Measurements from ENCODE around the gene THSD7B. TPM values are rescaled to one million over a fixed set of nuclear protein-coding genes. Genes with fewer than 3 reads are reported as not detected.

THSD7B gene
- total and polyA plus RNA-seq, 2 experiments from 2014 or later, result 0.86 to 3.8 TPM

DNA sequence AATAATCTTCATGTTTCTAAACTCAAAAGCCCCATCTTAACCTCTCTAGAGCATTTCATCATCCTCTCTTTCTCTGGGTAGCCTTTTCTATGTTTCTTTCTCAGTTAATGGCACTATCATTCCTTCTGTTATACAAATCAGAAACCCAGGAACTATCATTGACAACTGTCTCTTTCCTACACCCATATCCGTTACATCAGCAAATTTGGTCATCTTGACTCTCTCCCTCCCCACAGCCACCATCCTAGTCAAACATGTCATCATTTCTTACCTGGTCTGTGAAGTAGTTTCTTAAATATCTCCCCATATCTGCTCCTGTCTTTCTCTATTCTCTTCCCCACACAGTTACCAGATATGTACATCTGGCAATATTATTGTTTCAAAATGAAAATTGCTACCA lies 62.8 kb downstream of the THSD7B start:
- Mint-ChIP-seq H3K27ac (no peak overlapping the region), H3K9me3 (no peaks in the 10 kb centered on the region), H3K27me3 (ENCODE audit: insufficient read depth, low read depth, poor library complexity) (peaks cover 4% of the 10 kb centered on the region), H3K36me3 (ENCODE audit: low read depth) (no peaks in the 10 kb centered on the region), H3K4me1 (peaks cover 8% of the 10 kb centered on the region; the same call in 2 of the 3 replicates), H3K4me3 (no peak overlapping the region)
- ATAC-seq (no peak), DNase-seq (ENCODE audit: low spot score) (no peak)
- H3K9me2 ChIP-seq (ENCODE audit: insufficient read depth), result no peaks in the 10 kb centered on the region
- H3K27me3 ChIP-seq (ENCODE audit: insufficient read depth), result no peaks in the 10 kb centered on the region
- H3K4me1 ChIP-seq (ENCODE audit: insufficient read depth), result no peaks in the 10 kb centered on the region
- H3K4me3 ChIP-seq, result no peak overlapping the region
- H3F3A ChIP-seq (replicated peaks; ENCODE audit: low read depth), result no peaks in the 10 kb centered on the region
- H3K4me2 ChIP-seq, result no peak overlapping the region
- H3K79me2 ChIP-seq (replicated peaks; ENCODE audit: insufficient read depth), result no peaks in the 10 kb centered on the region
- no peaks in the 10 kb centered on the region for H4K20me1 ChIP-seq (replicated peaks; ENCODE audit: insufficient read depth)
- no peaks in the 10 kb centered on the region for H3K36me3 ChIP-seq (ENCODE audit: insufficient read depth)
- no peak overlapping the region for H2AFZ ChIP-seq
- H3K27ac ChIP-seq (ENCODE audit: low read depth), result no peak overlapping the region
- TF ChIP-seq, protein P1, sequence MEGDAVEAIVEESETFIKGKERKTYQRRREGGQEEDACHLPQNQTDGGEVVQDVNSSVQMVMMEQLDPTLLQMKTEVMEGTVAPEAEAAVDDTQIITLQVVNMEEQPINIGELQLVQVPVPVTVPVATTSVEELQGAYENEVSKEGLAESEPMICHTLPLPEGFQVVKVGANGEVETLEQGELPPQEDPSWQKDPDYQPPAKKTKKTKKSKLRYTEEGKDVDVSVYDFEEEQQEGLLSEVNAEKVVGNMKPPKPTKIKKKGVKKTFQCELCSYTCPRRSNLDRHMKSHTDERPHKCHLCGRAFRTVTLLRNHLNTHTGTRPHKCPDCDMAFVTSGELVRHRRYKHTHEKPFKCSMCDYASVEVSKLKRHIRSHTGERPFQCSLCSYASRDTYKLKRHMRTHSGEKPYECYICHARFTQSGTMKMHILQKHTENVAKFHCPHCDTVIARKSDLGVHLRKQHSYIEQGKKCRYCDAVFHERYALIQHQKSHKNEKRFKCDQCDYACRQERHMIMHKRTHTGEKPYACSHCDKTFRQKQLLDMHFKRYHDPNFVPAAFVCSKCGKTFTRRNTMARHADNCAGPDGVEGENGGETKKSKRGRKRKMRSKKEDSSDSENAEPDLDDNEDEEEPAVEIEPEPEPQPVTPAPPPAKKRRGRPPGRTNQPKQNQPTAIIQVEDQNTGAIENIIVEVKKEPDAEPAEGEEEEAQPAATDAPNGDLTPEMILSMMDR (conservative IDR thresholded peaks at IDR 0.05; ENCODE audit: low read depth in 2 of 2), result no peak
- TF ChIP-seq, protein P2, sequence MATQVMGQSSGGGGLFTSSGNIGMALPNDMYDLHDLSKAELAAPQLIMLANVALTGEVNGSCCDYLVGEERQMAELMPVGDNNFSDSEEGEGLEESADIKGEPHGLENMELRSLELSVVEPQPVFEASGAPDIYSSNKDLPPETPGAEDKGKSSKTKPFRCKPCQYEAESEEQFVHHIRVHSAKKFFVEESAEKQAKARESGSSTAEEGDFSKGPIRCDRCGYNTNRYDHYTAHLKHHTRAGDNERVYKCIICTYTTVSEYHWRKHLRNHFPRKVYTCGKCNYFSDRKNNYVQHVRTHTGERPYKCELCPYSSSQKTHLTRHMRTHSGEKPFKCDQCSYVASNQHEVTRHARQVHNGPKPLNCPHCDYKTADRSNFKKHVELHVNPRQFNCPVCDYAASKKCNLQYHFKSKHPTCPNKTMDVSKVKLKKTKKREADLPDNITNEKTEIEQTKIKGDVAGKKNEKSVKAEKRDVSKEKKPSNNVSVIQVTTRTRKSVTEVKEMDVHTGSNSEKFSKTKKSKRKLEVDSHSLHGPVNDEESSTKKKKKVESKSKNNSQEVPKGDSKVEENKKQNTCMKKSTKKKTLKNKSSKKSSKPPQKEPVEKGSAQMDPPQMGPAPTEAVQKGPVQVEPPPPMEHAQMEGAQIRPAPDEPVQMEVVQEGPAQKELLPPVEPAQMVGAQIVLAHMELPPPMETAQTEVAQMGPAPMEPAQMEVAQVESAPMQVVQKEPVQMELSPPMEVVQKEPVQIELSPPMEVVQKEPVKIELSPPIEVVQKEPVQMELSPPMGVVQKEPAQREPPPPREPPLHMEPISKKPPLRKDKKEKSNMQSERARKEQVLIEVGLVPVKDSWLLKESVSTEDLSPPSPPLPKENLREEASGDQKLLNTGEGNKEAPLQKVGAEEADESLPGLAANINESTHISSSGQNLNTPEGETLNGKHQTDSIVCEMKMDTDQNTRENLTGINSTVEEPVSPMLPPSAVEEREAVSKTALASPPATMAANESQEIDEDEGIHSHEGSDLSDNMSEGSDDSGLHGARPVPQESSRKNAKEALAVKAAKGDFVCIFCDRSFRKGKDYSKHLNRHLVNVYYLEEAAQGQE (IDR thresholded peaks at IDR 0.05; ENCODE audit: unreplicated experiment), result no peak
- no peak for TF ChIP-seq ZNF114 (CRISPR knock-in tag; IDR thresholded peaks at IDR 0.05)
- TF ChIP-seq, protein P3, sequence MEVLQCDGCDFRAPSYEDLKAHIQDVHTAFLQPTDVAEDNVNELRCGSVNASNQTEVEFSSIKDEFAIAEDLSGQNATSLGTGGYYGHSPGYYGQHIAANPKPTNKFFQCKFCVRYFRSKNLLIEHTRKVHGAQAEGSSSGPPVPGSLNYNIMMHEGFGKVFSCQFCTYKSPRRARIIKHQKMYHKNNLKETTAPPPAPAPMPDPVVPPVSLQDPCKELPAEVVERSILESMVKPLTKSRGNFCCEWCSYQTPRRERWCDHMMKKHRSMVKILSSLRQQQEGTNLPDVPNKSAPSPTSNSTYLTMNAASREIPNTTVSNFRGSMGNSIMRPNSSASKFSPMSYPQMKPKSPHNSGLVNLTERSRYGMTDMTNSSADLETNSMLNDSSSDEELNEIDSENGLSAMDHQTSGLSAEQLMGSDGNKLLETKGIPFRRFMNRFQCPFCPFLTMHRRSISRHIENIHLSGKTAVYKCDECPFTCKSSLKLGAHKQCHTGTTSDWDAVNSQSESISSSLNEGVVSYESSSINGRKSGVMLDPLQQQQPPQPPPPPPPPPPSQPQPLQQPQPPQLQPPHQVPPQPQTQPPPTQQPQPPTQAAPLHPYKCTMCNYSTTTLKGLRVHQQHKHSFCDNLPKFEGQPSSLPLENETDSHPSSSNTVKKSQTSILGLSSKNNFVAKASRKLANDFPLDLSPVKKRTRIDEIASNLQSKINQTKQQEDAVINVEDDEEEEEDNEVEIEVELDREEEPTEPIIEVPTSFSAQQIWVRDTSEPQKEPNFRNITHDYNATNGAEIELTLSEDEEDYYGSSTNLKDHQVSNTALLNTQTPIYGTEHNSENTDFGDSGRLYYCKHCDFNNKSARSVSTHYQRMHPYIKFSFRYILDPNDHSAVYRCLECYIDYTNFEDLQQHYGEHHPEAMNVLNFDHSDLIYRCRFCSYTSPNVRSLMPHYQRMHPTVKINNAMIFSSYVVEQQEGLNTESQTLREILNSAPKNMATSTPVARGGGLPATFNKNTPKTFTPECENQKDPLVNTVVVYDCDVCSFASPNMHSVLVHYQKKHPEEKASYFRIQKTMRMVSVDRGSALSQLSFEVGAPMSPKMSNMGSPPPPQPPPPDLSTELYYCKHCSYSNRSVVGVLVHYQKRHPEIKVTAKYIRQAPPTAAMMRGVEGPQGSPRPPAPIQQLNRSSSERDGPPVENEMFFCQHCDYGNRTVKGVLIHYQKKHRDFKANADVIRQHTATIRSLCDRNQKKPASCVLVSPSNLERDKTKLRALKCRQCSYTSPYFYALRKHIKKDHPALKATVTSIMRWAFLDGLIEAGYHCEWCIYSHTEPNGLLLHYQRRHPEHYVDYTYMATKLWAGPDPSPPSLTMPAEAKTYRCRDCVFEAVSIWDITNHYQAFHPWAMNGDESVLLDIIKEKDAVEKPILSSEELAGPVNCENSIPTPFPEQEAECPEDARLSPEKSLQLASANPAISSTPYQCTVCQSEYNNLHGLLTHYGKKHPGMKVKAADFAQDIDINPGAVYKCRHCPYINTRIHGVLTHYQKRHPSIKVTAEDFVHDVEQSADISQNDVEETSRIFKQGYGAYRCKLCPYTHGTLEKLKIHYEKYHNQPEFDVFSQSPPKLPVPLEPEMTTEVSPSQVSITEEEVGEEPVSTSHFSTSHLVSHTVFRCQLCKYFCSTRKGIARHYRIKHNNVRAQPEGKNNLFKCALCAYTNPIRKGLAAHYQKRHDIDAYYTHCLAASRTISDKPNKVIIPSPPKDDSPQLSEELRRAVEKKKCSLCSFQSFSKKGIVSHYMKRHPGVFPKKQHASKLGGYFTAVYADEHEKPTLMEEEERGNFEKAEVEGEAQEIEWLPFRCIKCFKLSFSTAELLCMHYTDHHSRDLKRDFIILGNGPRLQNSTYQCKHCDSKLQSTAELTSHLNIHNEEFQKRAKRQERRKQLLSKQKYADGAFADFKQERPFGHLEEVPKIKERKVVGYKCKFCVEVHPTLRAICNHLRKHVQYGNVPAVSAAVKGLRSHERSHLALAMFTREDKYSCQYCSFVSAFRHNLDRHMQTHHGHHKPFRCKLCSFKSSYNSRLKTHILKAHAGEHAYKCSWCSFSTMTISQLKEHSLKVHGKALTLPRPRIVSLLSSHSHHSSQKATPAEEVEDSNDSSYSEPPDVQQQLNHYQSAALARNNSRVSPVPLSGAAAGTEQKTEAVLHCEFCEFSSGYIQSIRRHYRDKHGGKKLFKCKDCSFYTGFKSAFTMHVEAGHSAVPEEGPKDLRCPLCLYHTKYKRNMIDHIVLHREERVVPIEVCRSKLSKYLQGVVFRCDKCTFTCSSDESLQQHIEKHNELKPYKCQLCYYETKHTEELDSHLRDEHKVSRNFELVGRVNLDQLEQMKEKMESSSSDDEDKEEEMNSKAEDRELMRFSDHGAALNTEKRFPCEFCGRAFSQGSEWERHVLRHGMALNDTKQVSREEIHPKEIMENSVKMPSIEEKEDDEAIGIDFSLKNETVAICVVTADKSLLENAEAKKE (CRISPR knock-in tag; IDR thresholded peaks at IDR 0.05), result no peak
- no peak for TF ChIP-seq CREB1 (CRISPR knock-in tag; IDR thresholded peaks at IDR 0.05; ENCODE audit: low read depth)
- TF ChIP-seq EZH2 (IDR thresholded peaks at IDR 0.05; ENCODE audit: low read depth, unreplicated experiment), result no peak
- TF ChIP-seq, protein P4, sequence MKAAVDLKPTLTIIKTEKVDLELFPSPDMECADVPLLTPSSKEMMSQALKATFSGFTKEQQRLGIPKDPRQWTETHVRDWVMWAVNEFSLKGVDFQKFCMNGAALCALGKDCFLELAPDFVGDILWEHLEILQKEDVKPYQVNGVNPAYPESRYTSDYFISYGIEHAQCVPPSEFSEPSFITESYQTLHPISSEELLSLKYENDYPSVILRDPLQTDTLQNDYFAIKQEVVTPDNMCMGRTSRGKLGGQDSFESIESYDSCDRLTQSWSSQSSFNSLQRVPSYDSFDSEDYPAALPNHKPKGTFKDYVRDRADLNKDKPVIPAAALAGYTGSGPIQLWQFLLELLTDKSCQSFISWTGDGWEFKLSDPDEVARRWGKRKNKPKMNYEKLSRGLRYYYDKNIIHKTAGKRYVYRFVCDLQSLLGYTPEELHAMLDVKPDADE (IDR thresholded peaks at IDR 0.05), result no peak
- TF ChIP-seq POLR2AphosphoS5 (IDR thresholded peaks at IDR 0.05; ENCODE audit: low read depth), result no peak
- TF ChIP-seq JUNB (IDR thresholded peaks at IDR 0.05; ENCODE audit: unreplicated experiment), result no peak
- no peak for TF ChIP-seq ZNF331 (CRISPR knock-in tag; IDR thresholded peaks at IDR 0.05; ENCODE audit: low read depth)
- no peak for TF ChIP-seq STAT1 (IDR thresholded peaks at IDR 0.05; ENCODE audit: unreplicated experiment)
- no peak for TF ChIP-seq NANOG (IDR thresholded peaks at IDR 0.05; ENCODE audit: borderline replicate concordance)
